ENCODE data around the gene SPEN.

SPEN gene

GRCh38 chr1:15957221-15958095 lies 110.0 kb downstream of the SPEN start:
- in situ Hi-C loops (cut with MboI; ENCODE audit: low sequenced_read_pairs), result no loop called here

DNA sequence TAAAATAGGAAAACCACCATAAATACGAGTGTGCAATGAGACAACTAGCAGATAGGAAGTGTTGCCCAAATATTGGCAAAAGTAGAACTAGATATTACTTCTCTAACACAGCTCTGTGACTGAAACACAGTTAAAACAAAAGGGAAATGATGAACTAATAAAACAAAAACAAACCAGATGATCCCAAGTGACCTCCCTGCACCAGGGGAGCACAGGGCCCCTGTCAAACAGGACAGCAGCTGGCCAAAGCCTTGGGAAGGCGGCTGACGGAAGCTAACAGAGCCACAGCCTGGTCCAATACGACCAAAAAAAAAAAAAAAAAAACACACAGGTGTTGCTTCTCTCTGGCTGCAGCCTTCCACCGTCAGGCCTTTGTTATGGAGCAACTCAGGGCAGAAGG lies 110.6 kb downstream of the SPEN start:
- in situ Hi-C loops (cut with MboI; ENCODE audit: low sequenced_read_pairs), result no loop called here

DNA sequence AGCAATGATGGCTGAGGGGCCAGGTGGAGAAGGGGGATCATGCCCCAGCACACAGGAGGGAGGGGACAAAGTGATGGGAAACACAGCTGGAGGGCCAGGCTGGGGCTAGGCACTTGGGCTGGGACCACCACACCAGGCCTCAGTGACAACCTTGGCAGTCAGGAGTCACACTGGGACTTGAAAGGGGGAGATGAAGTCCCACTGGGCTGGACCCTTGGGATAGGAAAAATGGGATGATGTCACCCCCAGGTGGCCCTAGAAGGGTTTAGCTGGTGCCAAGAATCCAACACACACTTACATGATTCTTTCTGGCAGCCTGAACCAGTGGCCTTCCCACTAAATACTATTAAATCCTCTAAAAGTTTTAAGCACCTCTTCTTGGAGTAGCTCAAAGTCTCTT lies 111.3 kb downstream of the SPEN start:
- in situ Hi-C loops (cut with MboI; ENCODE audit: low sequenced_read_pairs), result no loop called here

DNA sequence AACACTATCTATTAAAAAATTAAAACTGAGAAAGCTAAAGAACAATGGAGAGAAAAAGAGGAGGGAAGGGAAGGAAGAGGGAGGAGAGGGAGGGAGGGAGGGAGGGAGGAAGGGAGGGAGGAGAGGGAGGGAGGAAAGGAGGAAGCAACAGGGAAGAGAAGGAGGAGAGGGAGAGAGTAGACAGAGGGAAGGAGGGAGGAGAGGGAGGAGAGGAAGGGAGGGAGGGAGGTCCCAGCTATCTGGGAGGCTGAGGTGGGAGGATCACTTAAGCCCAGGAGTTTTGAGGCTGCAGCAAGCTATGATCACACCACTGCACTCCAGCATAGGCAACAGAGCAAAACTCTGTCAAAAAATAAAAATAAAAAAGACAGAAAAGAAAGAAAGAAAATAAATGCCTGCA lies 111.9 kb downstream of the SPEN start:
- in situ Hi-C loops (cut with MboI; ENCODE audit: low sequenced_read_pairs), result no loop called here

- in situ Hi-C loops (cut with MboI; ENCODE audit: low sequenced_read_pairs), result no loop called here
Measured at GRCh38 chr1:15959827-15960446, 112.4 kb downstream of the SPEN start.

- in situ Hi-C loops (cut with MboI; ENCODE audit: low sequenced_read_pairs), result no loop called here
Measured at GRCh38 chr1:15960808-15961207, 113.3 kb downstream of the SPEN start.

- in situ Hi-C loops (cut with MboI; ENCODE audit: low sequenced_read_pairs), result no loop called here
Measured at GRCh38 chr1:15961492-15961891, 114.0 kb downstream of the SPEN start.

DNA sequence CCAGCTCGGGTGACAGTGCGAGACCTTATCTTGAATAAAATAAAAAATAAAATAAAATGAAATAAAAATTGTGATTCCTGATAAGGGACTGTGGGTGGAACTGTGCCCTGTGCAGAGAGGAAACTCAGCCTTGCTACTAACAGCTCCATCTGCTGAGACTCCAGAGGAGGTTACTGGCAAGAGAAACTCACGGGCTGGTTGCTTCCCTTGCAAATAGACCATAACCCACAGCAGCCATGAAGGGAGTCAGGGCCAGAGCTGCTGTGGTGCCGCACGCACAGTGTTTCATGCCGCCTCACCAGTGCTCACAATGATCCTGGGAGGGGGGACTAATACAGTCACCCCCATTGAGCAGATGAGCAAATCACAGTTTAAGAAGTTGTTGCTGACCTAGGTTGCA lies 114.7 kb downstream of the SPEN start:
- in situ Hi-C loops (cut with MboI; ENCODE audit: low sequenced_read_pairs), result no loop called here

- in situ Hi-C loops (cut with MboI; ENCODE audit: low sequenced_read_pairs), result no loop called here
Measured at GRCh38 chr1:15962671-15963362, 115.3 kb downstream of the SPEN start.

GRCh38 chr1:15963363-15963967 lies 116.0 kb downstream of the SPEN start:
- in situ Hi-C loops (cut with MboI; ENCODE audit: low sequenced_read_pairs), result no loop called here

DNA sequence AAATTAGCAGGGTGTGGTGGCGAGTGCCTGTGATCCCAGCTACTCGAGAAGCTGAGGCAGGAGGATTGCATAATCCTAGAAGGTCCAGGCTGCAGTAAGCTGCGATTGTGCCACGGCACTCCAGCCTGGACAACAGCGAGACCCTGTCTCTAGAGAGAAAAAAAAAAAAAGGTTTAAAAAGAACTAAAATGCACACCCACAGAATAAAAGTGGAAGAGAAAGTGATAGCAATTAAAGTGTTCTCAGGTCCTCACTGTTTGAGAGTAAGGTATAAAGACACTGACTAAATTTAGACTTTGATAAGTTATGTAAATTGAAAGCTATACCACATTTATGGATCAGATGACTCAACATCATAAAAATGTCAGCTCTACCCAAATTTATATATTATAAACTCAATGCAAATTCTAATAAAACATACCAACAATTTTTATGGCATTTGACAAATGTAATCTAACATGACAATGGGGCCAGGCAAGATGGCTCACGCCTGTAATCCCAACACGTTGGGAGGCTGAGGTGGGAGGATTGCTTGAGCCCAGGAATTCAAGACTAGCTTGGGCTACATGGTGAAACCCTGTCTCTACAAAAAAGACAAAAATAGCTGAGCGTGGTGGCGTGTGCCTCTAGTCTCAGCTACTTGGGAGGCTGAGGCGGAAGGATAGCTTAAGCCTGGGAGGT lies 116.6 kb downstream of the SPEN start:
- in situ Hi-C loops (cut with MboI; ENCODE audit: low sequenced_read_pairs), result no loop called here

DNA sequence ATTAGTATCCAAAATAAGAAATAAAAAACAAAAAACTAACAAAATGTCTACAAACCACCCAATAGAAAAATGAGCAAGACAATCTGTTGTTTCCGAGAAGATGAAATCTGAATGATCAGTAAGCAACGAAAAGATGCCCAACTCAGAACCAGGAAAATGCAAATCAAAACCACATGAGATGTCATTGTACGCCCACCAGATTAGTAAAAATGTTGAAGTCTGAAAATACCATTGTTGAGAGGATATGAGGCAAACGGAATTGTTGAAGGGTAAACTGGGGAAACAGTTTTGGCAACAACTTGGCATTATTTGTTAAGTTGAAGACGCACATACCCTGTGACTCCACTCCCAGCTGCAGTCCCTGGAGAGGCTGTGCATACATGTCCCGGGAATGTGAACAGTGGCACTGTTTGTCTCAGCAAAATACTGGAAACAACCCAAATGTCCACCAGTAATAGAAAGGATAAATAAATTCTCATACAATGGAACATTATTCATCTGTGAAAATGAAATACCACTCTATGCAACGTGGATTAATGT lies 117.8 kb downstream of the SPEN start:
- in situ Hi-C loops (cut with MboI; ENCODE audit: low sequenced_read_pairs), result no loop called here

DNA sequence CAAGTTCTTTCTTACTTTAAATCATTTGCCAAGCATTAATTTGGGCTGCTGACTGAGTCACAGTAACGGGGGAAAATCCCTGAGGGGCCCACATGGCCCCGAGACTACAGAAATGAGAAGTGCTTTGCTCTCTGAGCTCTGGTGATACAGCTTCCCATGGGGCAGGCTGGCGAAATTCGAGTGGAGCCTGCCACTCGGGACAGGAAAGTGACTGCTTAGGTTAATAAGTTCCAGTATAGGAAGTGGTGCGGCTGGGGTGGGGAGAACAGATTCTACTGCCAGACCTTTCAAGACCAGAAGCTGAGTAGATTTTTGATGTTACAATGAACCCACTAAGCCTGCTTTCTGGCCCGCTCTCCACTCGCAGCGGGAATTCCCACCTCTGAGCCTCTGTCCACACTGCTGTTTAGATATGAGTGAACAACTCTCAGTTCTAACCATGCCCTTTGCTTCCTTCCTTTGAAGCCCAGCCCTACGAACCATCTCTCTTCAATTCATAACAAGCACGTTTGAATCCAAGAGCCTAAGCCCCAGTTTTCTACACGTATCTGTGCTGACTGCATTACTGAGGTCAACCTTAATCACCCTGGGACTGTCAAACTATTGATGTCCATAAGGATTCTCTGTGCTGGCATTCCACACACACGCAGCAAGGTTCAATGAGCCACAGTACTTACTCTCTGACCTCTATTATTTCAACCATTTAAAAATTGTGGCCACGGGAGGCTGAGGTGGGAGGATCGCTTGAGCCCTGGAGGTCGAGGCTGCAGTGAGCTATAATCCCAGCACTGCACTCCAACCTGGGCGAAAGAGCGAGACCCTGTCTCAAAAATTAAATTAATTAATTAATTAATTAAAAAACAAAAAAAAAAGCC lies 118.8 kb downstream of the SPEN start:
- in situ Hi-C loops (cut with MboI; ENCODE audit: low sequenced_read_pairs), result no loop called here

- in situ Hi-C loops (cut with MboI; ENCODE audit: low sequenced_read_pairs), result no loop called here
Measured at GRCh38 chr1:15966956-15967344, 119.4 kb downstream of the SPEN start.

DNA sequence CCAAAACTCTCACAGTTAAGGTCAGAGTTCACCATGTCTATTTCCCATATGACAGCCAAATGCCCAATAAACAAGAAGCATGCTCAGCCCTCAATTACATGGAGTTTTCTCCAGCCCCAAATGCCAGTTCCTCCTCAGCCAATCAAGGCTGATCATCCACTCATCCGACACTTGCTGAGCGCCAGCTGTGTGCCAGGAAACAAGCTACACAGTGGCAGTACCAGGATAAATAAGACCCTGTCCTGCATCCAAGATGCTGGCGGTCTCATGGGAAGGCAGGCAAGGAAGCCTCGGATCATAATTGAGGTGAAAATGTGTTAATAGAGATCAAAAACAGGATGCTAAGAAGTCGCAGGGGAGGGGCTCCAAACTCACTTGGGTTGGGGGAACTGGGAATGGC lies 120.7 kb downstream of the SPEN start:
- in situ Hi-C loops (cut with MboI; ENCODE audit: low sequenced_read_pairs), result no loop called here

DNA sequence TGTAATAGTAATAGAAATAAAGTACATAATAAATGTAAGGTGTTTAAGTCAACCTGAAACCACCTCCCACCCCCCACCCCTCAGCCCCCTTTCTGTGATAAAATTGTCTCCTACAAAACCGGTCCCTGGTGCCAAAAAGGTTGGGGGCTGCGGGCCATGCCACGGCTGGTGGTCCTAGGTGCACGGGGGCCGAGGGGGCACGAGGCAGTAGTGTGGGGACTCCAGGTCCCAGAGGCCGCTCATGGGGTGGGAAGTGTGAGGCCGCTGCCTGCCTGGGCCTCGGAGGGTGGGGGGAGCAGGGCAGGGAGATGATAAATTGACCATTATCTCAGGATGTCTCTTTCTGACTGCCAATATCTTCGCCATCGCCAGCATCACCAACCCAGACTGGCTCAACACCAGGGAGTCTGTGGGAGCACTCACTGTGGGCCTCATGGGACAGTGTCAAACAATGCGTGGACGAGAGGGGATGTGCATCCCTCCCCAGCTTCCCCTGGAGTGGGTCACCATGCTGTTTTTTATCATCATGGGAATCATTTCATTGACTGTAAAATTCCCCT lies 121.9 kb downstream of the SPEN start:
- in situ Hi-C loops (cut with MboI; ENCODE audit: low sequenced_read_pairs), result no loop called here

DNA sequence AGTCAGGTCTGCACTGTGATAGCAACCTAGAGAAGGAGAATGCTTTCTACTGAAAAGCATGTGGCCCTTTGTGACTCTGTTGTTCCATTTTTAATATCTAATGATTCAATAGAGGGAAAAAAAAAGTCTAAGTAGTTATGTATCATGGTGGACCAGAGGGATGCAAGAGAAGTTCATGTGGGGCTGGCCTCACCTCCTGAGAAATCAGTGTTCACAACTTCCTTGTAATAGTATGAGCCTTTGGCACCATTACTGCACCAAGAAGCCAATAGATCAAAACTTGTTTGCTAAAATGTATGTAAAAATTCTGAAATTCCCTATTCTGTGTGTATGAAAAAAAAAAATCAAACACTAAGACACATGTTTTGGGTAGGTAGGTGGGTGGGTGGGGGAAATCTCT lies 123.4 kb downstream of the SPEN start:
- in situ Hi-C loops (cut with MboI; ENCODE audit: low sequenced_read_pairs), result no loop called here

- in situ Hi-C loops (cut with MboI; ENCODE audit: low sequenced_read_pairs), result no loop called here
Measured at GRCh38 chr1:15972409-15972808, 124.9 kb downstream of the SPEN start.

DNA sequence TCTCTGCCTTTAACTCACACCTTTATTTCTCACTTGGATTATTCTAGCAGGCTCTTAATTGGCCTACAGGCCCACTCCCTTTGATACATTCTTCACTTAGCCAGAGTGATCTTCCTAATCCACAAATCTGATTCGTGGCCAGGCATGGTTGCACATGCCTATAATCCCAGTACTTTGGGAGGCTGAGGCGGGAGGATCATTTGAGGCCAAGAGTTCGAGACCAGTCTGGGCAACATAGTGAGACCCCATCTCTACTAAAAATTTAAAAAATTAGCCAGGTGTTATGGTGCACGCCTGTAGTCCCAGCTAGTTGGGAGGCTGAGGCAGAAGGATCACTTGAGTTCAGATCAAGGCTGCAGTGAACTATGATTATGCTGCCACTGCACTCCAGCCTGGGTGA lies 126.3 kb downstream of the SPEN start:
- in situ Hi-C loops (cut with MboI; ENCODE audit: low sequenced_read_pairs), result no loop called here
